Measurements from ENCODE around the gene OPALIN. TPM values are rescaled to one million over a fixed set of nuclear protein-coding genes. Genes with fewer than 3 reads are reported as not detected.

OPALIN gene
- total and polyA plus RNA-seq, 10 of the 15 experiments (the other 5 are each of a cell fraction or from before 2014, with no cell fraction given): not detected

DNA sequence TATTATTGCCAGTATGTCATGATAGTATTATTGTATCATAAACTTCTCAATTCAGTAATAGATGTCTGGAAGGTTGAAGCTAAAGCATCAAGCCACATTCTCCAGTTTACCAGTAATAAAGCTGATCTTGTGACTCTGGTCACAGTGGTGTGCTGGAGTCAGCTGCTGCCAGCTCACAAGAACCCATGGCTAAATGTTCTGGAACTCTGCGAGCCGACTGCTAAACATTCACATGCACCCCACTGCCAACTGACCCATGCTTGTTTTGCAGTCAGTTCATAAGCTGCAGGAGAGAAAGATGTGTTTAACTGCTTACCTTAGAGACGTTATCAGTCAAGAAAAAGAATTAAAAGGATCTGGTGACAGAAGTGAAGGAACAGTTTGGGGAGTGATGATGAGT is 60.4 kb downstream of the OPALIN start:
- intact Hi-C loops (cut with micrococcal nuclease; ENCODE audit: unreplicated experiment): loop anchor here (10.0 kb wide), 1 partner anchor 254 kb away; the partner anchor contains the start of gene CCNJ
- 73% methylated on average over 3 of the region's 3 CpGs for WGBS (ENCODE audit: insufficient coverage, insufficient replicate concordance, low lambda C conversion rate, missing lambda C conversion rate)
- SMC1A ChIA-PET (ENCODE audit: uncharacterized antibody, unreplicated experiment): interaction anchor here (1.0 to 2.2 kb wide), 5 partner anchors 69 to 281 kb away, joined by 3 to 8 read pairs (median 3); no protein-coding TSS in a partner anchor
- FAIRE-seq (no peak), DNase-seq (ENCODE audit: low read depth, low spot score) (no peak), ATAC-seq (no peak)
- RAD21 ChIA-PET (ENCODE audit: unreplicated experiment): interaction anchor here (1.8 to 2.0 kb wide), 2 partner anchors 69 to 281 kb away, joined by 5 to 17 read pairs; no protein-coding TSS in a partner anchor
- no TSS peak for BruUV-seq (replicated peaks)
- in situ Hi-C loops (cut with MboI): loop anchor here (5.0 kb wide), 2 partner anchors 71 to 276 kb away; no protein-coding TSS in a partner anchor
- Histone ChIP-seq H3K79me2 (ENCODE audit: control insufficient read depth, insufficient read depth, low read length) (no peaks in the 10 kb centered on the region), H4K20me1 (ENCODE audit: control insufficient read depth, insufficient read depth) (no peaks in the 10 kb centered on the region), H2AFZ (ENCODE audit: control insufficient read depth, low read depth, low read length) (no peak overlapping the region), H3K36me3 (ENCODE audit: control insufficient read depth in 2 of 2, insufficient read depth in 2 of 2, low read length in 1 of 2) (no peaks in the 10 kb centered on the region), H3K27me3 (replicated peaks in 1 of 2; ENCODE audit: control insufficient read depth in 2 of 2, insufficient read depth in 2 of 2, low read length in 1 of 2) (no peaks in the 10 kb centered on the region), H3K9ac (ENCODE audit: control insufficient read depth, insufficient read depth, low read length) (no peak overlapping the region), H3K27ac (ENCODE audit: control insufficient read depth, insufficient read depth) (no peak overlapping the region), H3K4me2 (ENCODE audit: control insufficient read depth, insufficient read depth) (no peak overlapping the region), H3K9me3 (replicated peaks; ENCODE audit: control insufficient read depth, insufficient read depth, low read length) (no peaks in the 10 kb centered on the region), H3K4me3 (no peak overlapping the region), H3K4me1 (ENCODE audit: control insufficient read depth, insufficient read depth, low read length) (peaks cover 8% of the 10 kb centered on the region; the same call in 1 of the 2 replicates)
- POLR2A ChIA-PET: interaction anchor here (1.5 to 1.6 kb wide), 2 partner anchors 69 to 281 kb away, joined by 3 to 6 read pairs; no protein-coding TSS in a partner anchor
- CTCF ChIA-PET: interaction anchor here (1.6 to 10.9 kb wide), 4 partner anchors 43 to 282 kb away, joined by 4 to 790 read pairs (median 76); no protein-coding TSS in a partner anchor
- TF ChIP-seq, protein P1, sequence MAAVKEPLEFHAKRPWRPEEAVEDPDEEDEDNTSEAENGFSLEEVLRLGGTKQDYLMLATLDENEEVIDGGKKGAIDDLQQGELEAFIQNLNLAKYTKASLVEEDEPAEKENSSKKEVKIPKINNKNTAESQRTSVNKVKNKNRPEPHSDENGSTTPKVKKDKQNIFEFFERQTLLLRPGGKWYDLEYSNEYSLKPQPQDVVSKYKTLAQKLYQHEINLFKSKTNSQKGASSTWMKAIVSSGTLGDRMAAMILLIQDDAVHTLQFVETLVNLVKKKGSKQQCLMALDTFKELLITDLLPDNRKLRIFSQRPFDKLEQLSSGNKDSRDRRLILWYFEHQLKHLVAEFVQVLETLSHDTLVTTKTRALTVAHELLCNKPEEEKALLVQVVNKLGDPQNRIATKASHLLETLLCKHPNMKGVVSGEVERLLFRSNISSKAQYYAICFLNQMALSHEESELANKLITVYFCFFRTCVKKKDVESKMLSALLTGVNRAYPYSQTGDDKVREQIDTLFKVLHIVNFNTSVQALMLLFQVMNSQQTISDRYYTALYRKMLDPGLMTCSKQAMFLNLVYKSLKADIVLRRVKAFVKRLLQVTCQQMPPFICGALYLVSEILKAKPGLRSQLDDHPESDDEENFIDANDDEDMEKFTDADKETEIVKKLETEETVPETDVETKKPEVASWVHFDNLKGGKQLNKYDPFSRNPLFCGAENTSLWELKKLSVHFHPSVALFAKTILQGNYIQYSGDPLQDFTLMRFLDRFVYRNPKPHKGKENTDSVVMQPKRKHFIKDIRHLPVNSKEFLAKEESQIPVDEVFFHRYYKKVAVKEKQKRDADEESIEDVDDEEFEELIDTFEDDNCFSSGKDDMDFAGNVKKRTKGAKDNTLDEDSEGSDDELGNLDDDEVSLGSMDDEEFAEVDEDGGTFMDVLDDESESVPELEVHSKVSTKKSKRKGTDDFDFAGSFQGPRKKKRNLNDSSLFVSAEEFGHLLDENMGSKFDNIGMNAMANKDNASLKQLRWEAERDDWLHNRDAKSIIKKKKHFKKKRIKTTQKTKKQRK (IDR thresholded peaks at IDR 0.05; ENCODE audit: low read depth, low read length): no peak
- TF ChIP-seq, protein P2, sequence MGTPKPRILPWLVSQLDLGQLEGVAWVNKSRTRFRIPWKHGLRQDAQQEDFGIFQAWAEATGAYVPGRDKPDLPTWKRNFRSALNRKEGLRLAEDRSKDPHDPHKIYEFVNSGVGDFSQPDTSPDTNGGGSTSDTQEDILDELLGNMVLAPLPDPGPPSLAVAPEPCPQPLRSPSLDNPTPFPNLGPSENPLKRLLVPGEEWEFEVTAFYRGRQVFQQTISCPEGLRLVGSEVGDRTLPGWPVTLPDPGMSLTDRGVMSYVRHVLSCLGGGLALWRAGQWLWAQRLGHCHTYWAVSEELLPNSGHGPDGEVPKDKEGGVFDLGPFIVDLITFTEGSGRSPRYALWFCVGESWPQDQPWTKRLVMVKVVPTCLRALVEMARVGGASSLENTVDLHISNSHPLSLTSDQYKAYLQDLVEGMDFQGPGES (IDR thresholded peaks at IDR 0.05): no peak
- TF ChIP-seq BMI1 (IDR thresholded peaks at IDR 0.05; ENCODE audit: borderline replicate concordance): no peak

All from GM12878 (cell line).